ENCODE measurements around the gene NLRX1. TPM values are rescaled to one million over a fixed set of nuclear protein-coding genes. Genes with fewer than 3 reads are reported as not detected.

Gene NLRX1
- polyA plus RNA-seq, 1 of the 3 experiments (the other 2 are of a cell fraction), result 13.7 TPM

DNA sequence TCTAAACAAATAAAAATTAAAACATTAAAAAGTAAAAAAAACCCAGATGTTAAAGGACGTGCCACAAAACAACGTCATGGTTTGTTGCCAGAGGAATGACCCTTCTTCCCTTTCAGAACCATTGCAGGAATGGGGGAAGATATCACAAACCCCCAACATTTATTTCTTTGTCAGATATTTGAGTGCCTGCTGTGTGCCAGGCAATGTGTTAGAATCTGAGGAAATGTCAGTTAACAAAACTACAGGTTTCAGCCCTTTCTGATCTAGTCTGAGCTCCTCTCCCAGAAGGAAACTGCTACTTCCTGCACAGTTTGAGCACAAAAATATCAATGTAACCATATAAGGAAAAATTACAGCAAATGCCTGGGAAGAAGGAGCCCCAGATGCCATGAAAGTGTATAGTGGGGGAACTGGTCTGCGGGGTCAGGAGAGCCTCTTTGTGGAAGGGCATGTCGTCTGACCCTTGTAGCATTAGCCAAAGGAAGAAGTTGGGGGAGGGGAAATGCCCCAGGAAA lies 9.7 kb downstream of the NLRX1 start:
- H3K4me1 ChIP-seq (ENCODE audit: control insufficient read depth in 1 of 2, insufficient read depth in 2 of 2, low read depth in 1 of 2, low read length in 1 of 2), result peaks cover 10 to 14% of the 10 kb centered on the region in 2 experiments; a peak in 2 of 4 replicates
- no peak for TF ChIP-seq JUND (IDR thresholded peaks at IDR 0.05)
- no peaks in the 10 kb centered on the region for H3K79me2 ChIP-seq (ENCODE audit: insufficient read depth)
- H3K9ac ChIP-seq, result no peak overlapping the region
- 95% methylated on average over 4 of the region's 4 CpGs for WGBS (ENCODE audit: low lambda C conversion rate)
- DNase-seq, result no peak
- no peaks in the 10 kb centered on the region for H3F3A ChIP-seq (replicated peaks; ENCODE audit: insufficient read depth)
- no peaks in the 10 kb centered on the region for H4K20me1 ChIP-seq (ENCODE audit: insufficient read depth)
- H2AFZ ChIP-seq (ENCODE audit: low read depth), result no peak overlapping the region
- ChIA-PET POLR2A (no interaction called here), CTCF (interaction anchor here (0.7 to 1.6 kb wide), 3 partner anchors 9 to 28 kb away, joined by 3 to 5 read pairs (median 4); partner anchors contain the start of genes CBL and NLRX1)
- peaks cover 9 to 27% of the 10 kb centered on the region in 2 experiments for H3K36me3 ChIP-seq (replicated peaks in 1 of 2; ENCODE audit: control insufficient read depth in 1 of 2, insufficient read depth in 2 of 2, low read length in 1 of 2)
- no peaks in the 10 kb centered on the region for H3K27me3 ChIP-seq (ENCODE audit: insufficient read depth)
- no peaks in the 10 kb centered on the region for H3K9me2 ChIP-seq
- no peak overlapping the region for H3K4me3 ChIP-seq (ENCODE audit: low read depth in 2 of 2, low read length in 1 of 2)
- H3K27ac ChIP-seq (ENCODE audit: low read depth in 2 of 2, low read length in 1 of 2), result no peak overlapping the region
- H3K4me2 ChIP-seq, result no peak overlapping the region
- no peaks in the 10 kb centered on the region for H3K9me3 ChIP-seq

DNA sequence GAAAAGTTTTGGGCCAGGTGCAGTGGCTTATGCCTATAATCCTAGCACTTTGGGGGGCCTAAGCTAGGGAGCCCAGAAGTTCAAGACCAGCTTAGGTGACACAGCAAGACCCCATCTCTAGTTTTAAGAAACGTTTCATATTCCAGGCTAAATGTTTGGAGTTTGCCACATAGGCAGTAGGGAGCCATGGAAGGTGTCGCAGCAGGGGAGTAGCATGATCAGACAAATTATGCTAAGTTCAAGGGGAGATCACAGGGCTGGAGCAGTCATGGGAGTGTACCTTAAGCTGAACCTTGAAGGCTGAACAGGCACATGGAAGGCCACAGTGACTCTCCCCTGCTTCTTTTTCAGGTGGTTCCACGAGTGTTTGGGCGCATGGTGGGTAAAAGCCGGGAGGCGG lies 10.8 kb downstream of the NLRX1 start:
- Histone ChIP-seq H3K79me2 (ENCODE audit: insufficient read depth) (no peaks in the 10 kb centered on the region), H3K4me2 (no peak overlapping the region), H3K27me3 (ENCODE audit: insufficient read depth) (no peaks in the 10 kb centered on the region), H2AFZ (ENCODE audit: low read depth) (no peak overlapping the region), H3K9me2 (no peaks in the 10 kb centered on the region), H3K4me3 (ENCODE audit: low read depth in 2 of 2, low read length in 1 of 2) (no peak overlapping the region), H4K20me1 (ENCODE audit: insufficient read depth) (no peaks in the 10 kb centered on the region), H3K9ac (no peak overlapping the region), H3K4me1 (ENCODE audit: control insufficient read depth in 1 of 2, insufficient read depth in 2 of 2, low read depth in 1 of 2, low read length in 1 of 2) (peaks cover 10 to 14% of the 10 kb centered on the region in 2 experiments; a peak in 2 of 4 replicates), H3K9me3 (no peaks in the 10 kb centered on the region), H3F3A (replicated peaks; ENCODE audit: insufficient read depth) (no peaks in the 10 kb centered on the region), H3K27ac (ENCODE audit: low read depth in 2 of 2, low read length in 1 of 2) (no peak overlapping the region), H3K36me3 (replicated peaks in 1 of 2; ENCODE audit: control insufficient read depth in 1 of 2, insufficient read depth in 2 of 2, low read length in 1 of 2) (peaks cover 9 to 27% of the 10 kb centered on the region in 2 experiments)
- POLR2A ChIA-PET, result interaction anchor here (1.0 kb wide), 1 partner anchor 11 kb away, joined by 4 read pairs; no protein-coding TSS in a partner anchor
- DNase-seq, result no peak
- CTCF ChIA-PET, result interaction anchor here (1.0 to 2.7 kb wide), 4 partner anchors 17 to 144 kb away, joined by 3 to 12 read pairs (median 4); no protein-coding TSS in a partner anchor
- 89% methylated on average over 6 of the region's 6 CpGs for WGBS (ENCODE audit: low lambda C conversion rate)
- TF ChIP-seq POLR2AphosphoS5 (IDR thresholded peaks at IDR 0.05; ENCODE audit: low read depth, low read length) (no peak), RXRA (IDR thresholded peaks at IDR 0.05; ENCODE audit: borderline replicate concordance, low read depth) (no peak), TCF12 (IDR thresholded peaks at IDR 0.05) (no peak), TAF1 (IDR thresholded peaks at IDR 0.05; ENCODE audit: borderline replicate concordance, low read depth, low read length) (no peak), GATA2 (CRISPR knock-in tag; IDR thresholded peaks at IDR 0.05) (no peak)
- TF ChIP-seq, protein P1, sequence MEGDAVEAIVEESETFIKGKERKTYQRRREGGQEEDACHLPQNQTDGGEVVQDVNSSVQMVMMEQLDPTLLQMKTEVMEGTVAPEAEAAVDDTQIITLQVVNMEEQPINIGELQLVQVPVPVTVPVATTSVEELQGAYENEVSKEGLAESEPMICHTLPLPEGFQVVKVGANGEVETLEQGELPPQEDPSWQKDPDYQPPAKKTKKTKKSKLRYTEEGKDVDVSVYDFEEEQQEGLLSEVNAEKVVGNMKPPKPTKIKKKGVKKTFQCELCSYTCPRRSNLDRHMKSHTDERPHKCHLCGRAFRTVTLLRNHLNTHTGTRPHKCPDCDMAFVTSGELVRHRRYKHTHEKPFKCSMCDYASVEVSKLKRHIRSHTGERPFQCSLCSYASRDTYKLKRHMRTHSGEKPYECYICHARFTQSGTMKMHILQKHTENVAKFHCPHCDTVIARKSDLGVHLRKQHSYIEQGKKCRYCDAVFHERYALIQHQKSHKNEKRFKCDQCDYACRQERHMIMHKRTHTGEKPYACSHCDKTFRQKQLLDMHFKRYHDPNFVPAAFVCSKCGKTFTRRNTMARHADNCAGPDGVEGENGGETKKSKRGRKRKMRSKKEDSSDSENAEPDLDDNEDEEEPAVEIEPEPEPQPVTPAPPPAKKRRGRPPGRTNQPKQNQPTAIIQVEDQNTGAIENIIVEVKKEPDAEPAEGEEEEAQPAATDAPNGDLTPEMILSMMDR (IDR thresholded peaks at IDR 0.05), result no peak
- TF ChIP-seq, protein P2, sequence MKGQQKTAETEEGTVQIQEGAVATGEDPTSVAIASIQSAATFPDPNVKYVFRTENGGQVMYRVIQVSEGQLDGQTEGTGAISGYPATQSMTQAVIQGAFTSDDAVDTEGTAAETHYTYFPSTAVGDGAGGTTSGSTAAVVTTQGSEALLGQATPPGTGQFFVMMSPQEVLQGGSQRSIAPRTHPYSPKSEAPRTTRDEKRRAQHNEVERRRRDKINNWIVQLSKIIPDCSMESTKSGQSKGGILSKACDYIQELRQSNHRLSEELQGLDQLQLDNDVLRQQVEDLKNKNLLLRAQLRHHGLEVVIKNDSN (IDR thresholded peaks at IDR 0.05; ENCODE audit: borderline replicate concordance, low read depth), result no peak

DNA sequence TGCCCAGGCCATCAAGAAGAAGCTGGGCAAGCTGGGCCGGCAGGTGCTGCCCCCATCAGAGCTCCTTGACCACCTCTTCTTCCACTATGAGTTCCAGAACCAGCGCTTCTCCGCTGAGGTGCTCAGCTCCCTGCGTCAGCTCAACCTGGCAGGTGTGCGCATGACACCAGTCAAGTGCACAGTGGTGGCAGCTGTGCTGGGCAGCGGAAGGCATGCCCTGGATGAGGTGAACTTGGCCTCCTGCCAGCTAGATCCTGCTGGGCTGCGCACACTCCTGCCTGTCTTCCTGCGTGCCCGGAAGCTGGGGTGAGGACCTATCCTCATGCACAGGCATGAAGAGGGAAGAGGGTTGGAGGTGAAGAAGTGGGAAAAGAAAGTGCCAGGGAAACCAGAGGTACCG lies 11.5 kb downstream of the NLRX1 start:
- POLR2A ChIA-PET, result interaction anchor here (1.0 kb wide), 1 partner anchor 11 kb away, joined by 4 read pairs; no protein-coding TSS in a partner anchor
- Histone ChIP-seq H3K4me3 (ENCODE audit: low read depth in 2 of 2, low read length in 1 of 2) (no peak overlapping the region), H3K36me3 (replicated peaks in 1 of 2; ENCODE audit: control insufficient read depth in 1 of 2, insufficient read depth in 2 of 2, low read length in 1 of 2) (peaks cover 9 to 25% of the 10 kb centered on the region in 2 experiments), H3K27me3 (ENCODE audit: insufficient read depth) (no peaks in the 10 kb centered on the region), H3K4me1 (ENCODE audit: control insufficient read depth in 1 of 2, insufficient read depth in 2 of 2, low read depth in 1 of 2, low read length in 1 of 2) (peaks cover 8 to 9% of the 10 kb centered on the region in 2 experiments; a peak in 2 of 4 replicates), H3K9me3 (no peaks in the 10 kb centered on the region), H3K4me2 (no peak overlapping the region), H3K9ac (no peak overlapping the region), H3K27ac (ENCODE audit: low read depth in 2 of 2, low read length in 1 of 2) (no peak overlapping the region), H4K20me1 (ENCODE audit: insufficient read depth) (no peaks in the 10 kb centered on the region), H3K9me2 (no peaks in the 10 kb centered on the region), H2AFZ (ENCODE audit: low read depth) (no peak overlapping the region), H3K79me2 (ENCODE audit: insufficient read depth) (no peaks in the 10 kb centered on the region), H3F3A (replicated peaks; ENCODE audit: insufficient read depth) (no peaks in the 10 kb centered on the region)
- DNase-seq, result no peak
- CTCF ChIA-PET, result interaction anchor here (0.5 to 2.7 kb wide), 5 partner anchors 8 to 144 kb away, joined by 3 to 12 read pairs (median 4); no protein-coding TSS in a partner anchor
- 96% methylated on average over 6 of the region's 10 CpGs for WGBS (ENCODE audit: low lambda C conversion rate)
- no peak for TF ChIP-seq SIN3A (IDR thresholded peaks at IDR 0.05; ENCODE audit: borderline replicate concordance, low read depth, low read length)
- TF ChIP-seq, protein P2 (IDR thresholded peaks at IDR 0.05; ENCODE audit: borderline replicate concordance, low read depth), result no peak
- TF ChIP-seq ELF1 (IDR thresholded peaks at IDR 0.05), result no peak
- TF ChIP-seq, protein P3, sequence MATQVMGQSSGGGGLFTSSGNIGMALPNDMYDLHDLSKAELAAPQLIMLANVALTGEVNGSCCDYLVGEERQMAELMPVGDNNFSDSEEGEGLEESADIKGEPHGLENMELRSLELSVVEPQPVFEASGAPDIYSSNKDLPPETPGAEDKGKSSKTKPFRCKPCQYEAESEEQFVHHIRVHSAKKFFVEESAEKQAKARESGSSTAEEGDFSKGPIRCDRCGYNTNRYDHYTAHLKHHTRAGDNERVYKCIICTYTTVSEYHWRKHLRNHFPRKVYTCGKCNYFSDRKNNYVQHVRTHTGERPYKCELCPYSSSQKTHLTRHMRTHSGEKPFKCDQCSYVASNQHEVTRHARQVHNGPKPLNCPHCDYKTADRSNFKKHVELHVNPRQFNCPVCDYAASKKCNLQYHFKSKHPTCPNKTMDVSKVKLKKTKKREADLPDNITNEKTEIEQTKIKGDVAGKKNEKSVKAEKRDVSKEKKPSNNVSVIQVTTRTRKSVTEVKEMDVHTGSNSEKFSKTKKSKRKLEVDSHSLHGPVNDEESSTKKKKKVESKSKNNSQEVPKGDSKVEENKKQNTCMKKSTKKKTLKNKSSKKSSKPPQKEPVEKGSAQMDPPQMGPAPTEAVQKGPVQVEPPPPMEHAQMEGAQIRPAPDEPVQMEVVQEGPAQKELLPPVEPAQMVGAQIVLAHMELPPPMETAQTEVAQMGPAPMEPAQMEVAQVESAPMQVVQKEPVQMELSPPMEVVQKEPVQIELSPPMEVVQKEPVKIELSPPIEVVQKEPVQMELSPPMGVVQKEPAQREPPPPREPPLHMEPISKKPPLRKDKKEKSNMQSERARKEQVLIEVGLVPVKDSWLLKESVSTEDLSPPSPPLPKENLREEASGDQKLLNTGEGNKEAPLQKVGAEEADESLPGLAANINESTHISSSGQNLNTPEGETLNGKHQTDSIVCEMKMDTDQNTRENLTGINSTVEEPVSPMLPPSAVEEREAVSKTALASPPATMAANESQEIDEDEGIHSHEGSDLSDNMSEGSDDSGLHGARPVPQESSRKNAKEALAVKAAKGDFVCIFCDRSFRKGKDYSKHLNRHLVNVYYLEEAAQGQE (IDR thresholded peaks at IDR 0.05; ENCODE audit: low read depth, low read length), result no peak
- no peak for TF ChIP-seq TEAD4 (IDR thresholded peaks at IDR 0.05; ENCODE audit: borderline replicate concordance, insufficient read depth)
- TF ChIP-seq YY1 (IDR thresholded peaks at IDR 0.05; ENCODE audit: low read depth), result no peak
- TF ChIP-seq TCF12 (IDR thresholded peaks at IDR 0.05), result no peak
- TF ChIP-seq EP300 (IDR thresholded peaks at IDR 0.05; ENCODE audit: borderline replicate concordance in 1 of 2, low read depth in 1 of 2, low read length in 1 of 2), result no peak
- no peak for TF ChIP-seq POLR2AphosphoS5 (IDR thresholded peaks at IDR 0.05; ENCODE audit: low read depth, low read length)
